ENCODE measurements around the gene TBX18. TPM values are rescaled to one million over a fixed set of nuclear protein-coding genes. Genes with fewer than 3 reads are reported as not detected.

The TBX18 gene
- total RNA-seq, 1 donor from 2014 or later = 81.0 TPM

DNA sequence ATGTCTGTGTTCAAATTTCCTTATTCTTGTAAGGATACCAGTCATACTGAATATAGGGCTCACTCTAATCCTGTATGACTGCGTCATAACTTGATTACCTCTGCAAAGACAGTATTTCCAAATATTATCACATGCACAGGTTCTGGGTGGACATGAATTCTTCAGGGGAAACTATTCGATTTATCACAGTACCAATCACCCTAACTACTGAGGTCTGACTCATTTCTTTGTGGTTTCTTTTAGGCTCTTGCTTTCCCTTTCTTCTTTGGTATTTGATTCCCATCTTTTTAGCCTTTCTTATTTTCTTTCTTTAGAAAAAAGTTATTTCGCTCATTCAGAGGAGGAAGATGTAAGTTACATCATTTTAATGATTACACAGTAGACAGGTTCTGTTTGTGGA, 40.3 kb upstream of the TBX18 start:
- Histone ChIP-seq H3K27ac (no peak overlapping the region), H3K27me3 (no peaks in the 10 kb centered on the region), H3K9me3 (no peaks in the 10 kb centered on the region), H3K36me3 (no peaks in the 10 kb centered on the region), H3K4me1 (no peaks in the 10 kb centered on the region), H3K4me3 (no peak overlapping the region)
- no peak for DNase-seq (ENCODE audit: low spot score in 2 of 2)
- TF ChIP-seq, protein P1, sequence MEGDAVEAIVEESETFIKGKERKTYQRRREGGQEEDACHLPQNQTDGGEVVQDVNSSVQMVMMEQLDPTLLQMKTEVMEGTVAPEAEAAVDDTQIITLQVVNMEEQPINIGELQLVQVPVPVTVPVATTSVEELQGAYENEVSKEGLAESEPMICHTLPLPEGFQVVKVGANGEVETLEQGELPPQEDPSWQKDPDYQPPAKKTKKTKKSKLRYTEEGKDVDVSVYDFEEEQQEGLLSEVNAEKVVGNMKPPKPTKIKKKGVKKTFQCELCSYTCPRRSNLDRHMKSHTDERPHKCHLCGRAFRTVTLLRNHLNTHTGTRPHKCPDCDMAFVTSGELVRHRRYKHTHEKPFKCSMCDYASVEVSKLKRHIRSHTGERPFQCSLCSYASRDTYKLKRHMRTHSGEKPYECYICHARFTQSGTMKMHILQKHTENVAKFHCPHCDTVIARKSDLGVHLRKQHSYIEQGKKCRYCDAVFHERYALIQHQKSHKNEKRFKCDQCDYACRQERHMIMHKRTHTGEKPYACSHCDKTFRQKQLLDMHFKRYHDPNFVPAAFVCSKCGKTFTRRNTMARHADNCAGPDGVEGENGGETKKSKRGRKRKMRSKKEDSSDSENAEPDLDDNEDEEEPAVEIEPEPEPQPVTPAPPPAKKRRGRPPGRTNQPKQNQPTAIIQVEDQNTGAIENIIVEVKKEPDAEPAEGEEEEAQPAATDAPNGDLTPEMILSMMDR (IDR thresholded peaks at IDR 0.05) = no peak
- intact Hi-C loops (cut with DNase I) = no loop called here

DNA sequence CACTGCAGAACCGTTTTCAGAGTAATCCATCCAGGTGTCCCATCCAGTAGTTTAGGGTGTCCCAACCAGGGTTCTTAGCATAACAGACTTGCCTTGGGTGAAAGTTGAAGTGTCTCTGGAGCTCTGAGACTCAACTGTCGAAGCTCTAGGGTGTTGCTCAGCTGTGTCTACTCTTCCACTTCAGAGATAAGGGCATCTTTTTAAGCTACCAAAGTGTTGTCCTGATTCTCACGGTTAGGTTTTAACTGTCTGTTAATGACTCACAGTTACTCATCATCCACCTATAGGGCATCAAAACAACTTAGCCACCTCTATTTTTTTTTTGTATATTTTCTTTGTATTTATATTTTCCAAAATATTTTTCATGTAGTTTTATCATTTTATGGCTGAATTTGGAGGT, 36.9 kb upstream of the TBX18 start:
- Histone ChIP-seq H3K36me3 (no peaks in the 10 kb centered on the region), H3K27me3 (no peaks in the 10 kb centered on the region), H3K9me3 (no peaks in the 10 kb centered on the region), H3K27ac (no peak overlapping the region), H3K4me1 (no peaks in the 10 kb centered on the region), H3K4me3 (no peak overlapping the region)
- intact Hi-C loops (cut with DNase I) = no loop called here
- TF ChIP-seq, protein P1 (IDR thresholded peaks at IDR 0.05) = no peak
- DNase-seq (ENCODE audit: low spot score in 2 of 2) = no peak

DNA sequence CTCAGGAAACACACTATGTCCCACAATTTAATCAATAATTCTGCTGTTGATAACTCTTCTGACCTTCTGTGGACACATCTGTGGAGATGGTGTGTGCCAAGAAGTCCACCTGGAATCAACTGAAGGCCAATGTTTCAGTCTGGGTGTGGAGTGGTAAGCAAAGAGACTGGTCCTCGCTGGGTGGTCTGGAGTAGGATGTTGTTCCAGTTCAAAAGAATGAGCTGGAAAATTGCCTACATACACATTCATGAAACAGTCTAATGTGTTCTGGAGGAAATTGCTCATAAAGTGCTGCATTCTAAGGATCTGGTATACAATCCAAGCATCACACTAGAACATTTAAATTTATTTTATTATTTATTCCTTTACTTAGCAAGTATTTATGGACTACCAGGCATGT, 33.9 kb upstream of the TBX18 start:
- TF ChIP-seq, protein P1 (IDR thresholded peaks at IDR 0.05) = no peak
- no peak for DNase-seq (ENCODE audit: low spot score in 2 of 2)
- no peak overlapping the region for H3K27ac ChIP-seq
- H3K4me1 ChIP-seq = no peaks in the 10 kb centered on the region
- no peaks in the 10 kb centered on the region for H3K36me3 ChIP-seq
- H3K9me3 ChIP-seq = no peaks in the 10 kb centered on the region
- no peaks in the 10 kb centered on the region for H3K27me3 ChIP-seq
- intact Hi-C loops (cut with DNase I) = no loop called here
- H3K4me3 ChIP-seq = no peak overlapping the region

DNA sequence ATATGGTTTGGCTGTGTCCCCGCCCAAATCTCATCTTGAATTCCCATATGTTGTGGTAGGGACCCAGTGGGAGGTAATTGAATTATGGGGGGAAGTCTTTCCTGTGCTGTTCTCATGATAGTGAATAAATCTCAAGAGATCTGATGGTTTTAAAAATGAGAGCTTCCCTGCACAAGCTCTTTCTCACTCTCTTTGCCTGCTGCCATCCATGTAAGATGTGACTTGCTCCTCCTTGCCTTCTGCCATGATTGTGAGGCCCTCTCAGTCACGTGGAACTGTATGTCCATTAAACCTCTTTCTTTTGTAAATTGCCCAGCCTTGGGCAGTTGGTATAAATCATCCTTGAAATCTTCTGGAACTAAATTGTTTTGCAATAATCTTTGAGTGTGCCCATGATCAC, 31.9 kb upstream of the TBX18 start:
- Histone ChIP-seq H3K36me3 (no peaks in the 10 kb centered on the region), H3K9me3 (no peaks in the 10 kb centered on the region), H3K4me3 (no peak overlapping the region), H3K27me3 (no peaks in the 10 kb centered on the region), H3K4me1 (no peaks in the 10 kb centered on the region), H3K27ac (no peak overlapping the region)
- TF ChIP-seq, protein P1 (IDR thresholded peaks at IDR 0.05) = no peak
- DNase-seq (ENCODE audit: low spot score in 2 of 2) = no peak
- intact Hi-C loops (cut with DNase I) = no loop called here

DNA sequence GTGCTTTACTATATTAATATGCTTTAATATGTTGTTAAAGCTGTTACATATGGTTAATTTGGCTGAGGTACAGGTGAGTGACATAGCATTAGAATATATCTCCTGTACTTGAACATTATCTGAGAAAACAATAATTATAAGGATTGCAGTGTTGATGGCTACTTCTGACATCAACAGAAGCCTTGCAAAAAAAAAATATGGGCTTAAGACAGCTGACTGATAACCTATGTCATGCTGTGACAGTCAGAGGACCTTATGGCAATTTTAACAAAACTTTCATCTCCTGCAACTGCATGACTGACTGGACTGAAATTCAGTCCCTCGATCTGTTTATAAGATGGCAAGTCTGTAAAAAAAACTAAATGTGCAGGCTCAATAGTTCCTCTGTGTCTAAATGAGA, 27.5 kb upstream of the TBX18 start:
- no peaks in the 10 kb centered on the region for H3K27me3 ChIP-seq
- DNase-seq (ENCODE audit: low spot score in 2 of 2) = no peak
- no peak overlapping the region for H3K27ac ChIP-seq
- TF ChIP-seq, protein P1 (IDR thresholded peaks at IDR 0.05) = no peak
- H3K9me3 ChIP-seq = no peaks in the 10 kb centered on the region
- no peaks in the 10 kb centered on the region for H3K4me1 ChIP-seq
- H3K4me3 ChIP-seq = no peak overlapping the region
- intact Hi-C loops (cut with DNase I) = no loop called here
- no peaks in the 10 kb centered on the region for H3K36me3 ChIP-seq

DNA sequence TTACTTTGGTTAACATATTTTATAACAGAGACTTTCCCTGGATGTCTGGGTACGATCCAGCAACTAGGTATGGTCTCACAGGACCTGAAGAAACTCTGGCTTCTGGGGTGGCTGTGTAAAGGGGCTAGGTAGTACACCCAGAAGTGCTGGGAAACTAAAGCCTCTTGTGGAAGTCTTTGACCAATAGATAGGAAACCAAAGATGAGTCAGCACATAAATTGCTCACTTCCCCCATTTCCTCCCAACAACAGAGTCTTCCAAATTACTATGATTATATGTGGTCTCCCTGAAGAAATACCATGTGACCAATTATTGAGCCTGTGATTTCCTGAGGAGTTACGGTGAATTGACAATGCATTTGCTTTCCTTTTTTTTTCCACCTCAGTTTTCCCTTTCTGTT, 26.8 kb upstream of the TBX18 start:
- Histone ChIP-seq H3K36me3 (no peaks in the 10 kb centered on the region), H3K9me3 (no peaks in the 10 kb centered on the region), H3K27me3 (no peaks in the 10 kb centered on the region), H3K27ac (no peak overlapping the region), H3K4me1 (no peaks in the 10 kb centered on the region), H3K4me3 (no peak overlapping the region)
- no peak for DNase-seq (ENCODE audit: low spot score in 2 of 2)
- intact Hi-C loops (cut with DNase I) = no loop called here
- TF ChIP-seq, protein P1 (IDR thresholded peaks at IDR 0.05) = no peak

Data from ascending aorta (tissue), 2 donors.